Myometrial cell (primary cell): ENCODE results near the gene SLC1A2. TPM values are rescaled to one million over a fixed set of nuclear protein-coding genes. Genes with fewer than 3 reads are reported as not detected.

Experiments used
- total RNA-seq: library from RNA; depleted of rRNA; stranded (reverse); fragments of >200 nt; gene quantifications from 2 replicates; pipeline ENCODE4 v1.2.3, GENCODE V29; 2015

Gene SLC1A2
- under 0.01 and 0.29 TPM in 2 replicates for total RNA-seq

GRCh38 chr11:35419184-35419829 is at the start of gene SLC1A2:
TSS of gene SLC1A2 (minus strand) at chr11:35419558. CDS start at chr11:35418966, 592 bp downstream.

Other genes starting within 250 kb of the SLC1A2 start
- gene PAMR1, start 106.1 kb upstream of the SLC1A2 start, total RNA-seq, result 68.3 and 68.9 TPM in 2 replicates
- gene FJX1, start 198.9 kb upstream of the SLC1A2 start, total RNA-seq, result 21.6 and 22.2 TPM in 2 replicates
- gene TRIM44, start 243.2 kb upstream of the SLC1A2 start, total RNA-seq, result 15.1 and 32.0 TPM in 2 replicates